Sigmoid colon (tissue), 7 donors: Measurements from ENCODE around the gene LYSMD4. TPM values are rescaled to one million over a fixed set of nuclear protein-coding genes. Genes with fewer than 3 reads are reported as not detected.
A peak's percentile ranks its signal among the peaks of the same experiment; 100 is the strongest.
"Not testable (repeated sequence)": the region's sequence is repeated elsewhere in the genome, so short reads cannot be mapped to it uniquely, and the experiment has no call there.

Experiments used
- DNase-seq: peaks from one replicate; pipeline ENCODE4 v3.0.0-alpha.2; 2019
- H3K27ac ChIP-seq, 4 donors: fragments of 200-600 bp; sonication (generic); one replicate each; pipeline ENCODE4 v1.5.1; 2016 to 2019; ENCODE audit warnings: mild to moderate bottlenecking in 1 of 4
- H3K27me3 ChIP-seq, 3 donors: fragments of 200-600 bp; sonication (generic); one replicate each; pipeline ENCODE4 v1.5.1; 2019; ENCODE audit warnings: mild to moderate bottlenecking in 1 of 3
- H3K36me3 ChIP-seq, 4 donors: fragments of 200-600 bp; sonication (generic); one replicate each; pipeline ENCODE4 v1.5.1; 2016 to 2019
- H3K4me1 ChIP-seq, 4 donors: fragments of 200-600 bp; sonication (generic); one replicate each; pipeline ENCODE4 v1.5.1; 2017 to 2019
- H3K4me3 ChIP-seq, 4 donors: fragments of 200-600 bp; sonication (generic); one replicate each; pipeline ENCODE4 v1.5.1; 2017 to 2019; ENCODE audit warnings: mild to moderate bottlenecking in 2 of 4, moderate library complexity in 1 of 4
- H3K9me3 ChIP-seq, 4 donors: fragments of 200-600 bp in 3 of 4; sonication (generic) in 3 of 4; one replicate each; pipeline versions ENCODE4 v1.5.1 to v1.6.1; 2013 to 2019
- EP300 ChIP-seq, 4 donors: sonication (generic); formaldehyde crosslinking; IDR thresholded peaks; one replicate each; pipeline ENCODE4 v1.6.1; 2017; ENCODE audit warnings: antibody characterized with exemption in 4 of 4
- POLR2A ChIP-seq, 2 donors: fragments of 450-650 bp; IDR thresholded peaks; one replicate each; pipeline ENCODE4 v1.6.1; 2016; ENCODE audit warnings: antibody characterized with exemption in 2 of 2, mild to moderate bottlenecking in 2 of 2, moderate library complexity in 2 of 2
- POLR2AphosphoS5 ChIP-seq, 4 donors: sonication (generic); formaldehyde crosslinking; IDR thresholded peaks; one replicate each; pipeline ENCODE4 v1.6.1; 2017; ENCODE audit warnings: antibody characterized with exemption in 4 of 4
- WGBS, 2 donors: extraction: QIAGEN DNeasy Blood & Tissue Kit; methylation state at CpG; one replicate each; pipeline ENCODE4 v1.1.7; 2013; 5-methylcytosine and 5-hydroxymethylcytosine counted together
- intact Hi-C: fragments of 100-400 bp; cut with DNase I; formaldehyde crosslinking; loops from one replicate; pipeline ENCODE4 v1.15.1; 2023
- polyA plus RNA-seq, 3 donors: library from polyadenylated mRNA; stranded (reverse); fragments of 200-250 nt; gene quantifications; one replicate each; pipeline ENCODE4 v1.2.3, GENCODE V29; 2013
- total RNA-seq, 4 donors: library from RNA; depleted of rRNA; stranded (reverse); fragments of >200 nt; gene quantifications; one replicate each; pipeline ENCODE4 v1.1.0, GENCODE V29; 2016
- TF ChIP-seq, protein P1 (sequence below), 4 experiments: fragments of 450-650 bp in 3 of 4; fragments of 200-600 bp in 1 of 4; IDR thresholded peaks; one replicate each; pipeline ENCODE4 v1.5.1; 2016 to 2019; ENCODE audit warnings: antibody characterized with exemption in 4 of 4, mild to moderate bottlenecking in 3 of 4, moderate library complexity in 2 of 4
- donor health status: healthy with polysubstance abuse.
- donor health status: Bipolar disorder and iron deficiency.
- donor health status: healthy.

LYSMD4 gene
- total and polyA plus RNA-seq, 7 donors: 5.1 to 15.3 (median 7.1) TPM

DNA sequence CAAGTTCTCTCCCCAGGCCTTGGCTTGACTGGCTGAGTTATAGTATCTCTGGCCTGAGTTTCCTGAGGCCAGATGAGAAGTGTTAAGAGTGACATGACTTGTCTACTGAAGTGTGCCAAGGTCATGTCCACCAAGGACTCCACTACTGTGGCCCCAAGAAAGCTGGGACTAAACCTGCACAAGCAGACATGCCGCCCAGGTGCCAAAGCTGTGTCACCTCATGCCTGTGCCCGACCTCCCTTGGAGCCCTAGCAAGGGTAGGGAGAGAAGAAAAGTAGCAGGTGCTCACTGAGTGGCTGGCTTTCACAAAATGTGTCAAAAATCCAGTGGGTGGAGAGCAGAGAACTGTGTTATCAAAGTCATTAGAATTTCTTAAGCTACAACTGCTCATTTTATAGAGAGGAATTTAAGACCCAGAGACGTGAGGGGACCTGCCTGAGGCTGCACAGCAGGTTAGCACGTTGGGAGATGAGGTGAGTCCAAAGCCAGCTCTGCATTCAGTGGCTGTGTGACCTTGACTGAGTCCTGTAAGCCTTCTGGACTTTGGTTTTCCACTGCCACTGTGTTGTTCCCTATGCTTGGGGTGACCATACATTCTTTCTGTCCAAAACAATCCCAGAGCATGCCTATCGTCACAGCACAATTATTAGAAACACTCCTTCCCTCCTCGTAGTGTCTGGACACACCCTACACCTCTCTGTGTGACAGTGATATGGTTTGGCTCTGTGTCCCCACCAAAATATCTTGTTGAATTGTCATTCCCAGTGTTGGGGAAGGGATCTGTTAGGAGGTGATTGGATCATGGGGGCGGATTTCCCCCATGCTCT is 5.0 kb upstream of the LYSMD4 start:
- DNase-seq: no peak
- Histone ChIP-seq H3K9me3 (no peaks in the 10 kb centered on the region), H3K27ac (no peak overlapping the region), H3K27me3 (no peaks in the 10 kb centered on the region), H3K4me3 (no peak overlapping the region), H3K36me3 (no peaks in the 10 kb centered on the region), H3K4me1 (peaks cover 0 to 4% (median 0%) of the 10 kb centered on the region in 4 donors)
- 82 to 90% methylated on average over 7 of the region's 7 CpGs for WGBS, 2 donors
- TF ChIP-seq POLR2AphosphoS5 (IDR thresholded peaks at IDR 0.05) (no peak), EP300 (IDR thresholded peaks at IDR 0.05) (no peak), POLR2A (IDR thresholded peaks at IDR 0.05) (no peak)
- TF ChIP-seq, protein P1, sequence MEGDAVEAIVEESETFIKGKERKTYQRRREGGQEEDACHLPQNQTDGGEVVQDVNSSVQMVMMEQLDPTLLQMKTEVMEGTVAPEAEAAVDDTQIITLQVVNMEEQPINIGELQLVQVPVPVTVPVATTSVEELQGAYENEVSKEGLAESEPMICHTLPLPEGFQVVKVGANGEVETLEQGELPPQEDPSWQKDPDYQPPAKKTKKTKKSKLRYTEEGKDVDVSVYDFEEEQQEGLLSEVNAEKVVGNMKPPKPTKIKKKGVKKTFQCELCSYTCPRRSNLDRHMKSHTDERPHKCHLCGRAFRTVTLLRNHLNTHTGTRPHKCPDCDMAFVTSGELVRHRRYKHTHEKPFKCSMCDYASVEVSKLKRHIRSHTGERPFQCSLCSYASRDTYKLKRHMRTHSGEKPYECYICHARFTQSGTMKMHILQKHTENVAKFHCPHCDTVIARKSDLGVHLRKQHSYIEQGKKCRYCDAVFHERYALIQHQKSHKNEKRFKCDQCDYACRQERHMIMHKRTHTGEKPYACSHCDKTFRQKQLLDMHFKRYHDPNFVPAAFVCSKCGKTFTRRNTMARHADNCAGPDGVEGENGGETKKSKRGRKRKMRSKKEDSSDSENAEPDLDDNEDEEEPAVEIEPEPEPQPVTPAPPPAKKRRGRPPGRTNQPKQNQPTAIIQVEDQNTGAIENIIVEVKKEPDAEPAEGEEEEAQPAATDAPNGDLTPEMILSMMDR (IDR thresholded peaks at IDR 0.05): no peak
- intact Hi-C loops: loop anchor here (10.0 kb wide), 1 partner anchor 463 kb away; no protein-coding TSS in a partner anchor

DNA sequence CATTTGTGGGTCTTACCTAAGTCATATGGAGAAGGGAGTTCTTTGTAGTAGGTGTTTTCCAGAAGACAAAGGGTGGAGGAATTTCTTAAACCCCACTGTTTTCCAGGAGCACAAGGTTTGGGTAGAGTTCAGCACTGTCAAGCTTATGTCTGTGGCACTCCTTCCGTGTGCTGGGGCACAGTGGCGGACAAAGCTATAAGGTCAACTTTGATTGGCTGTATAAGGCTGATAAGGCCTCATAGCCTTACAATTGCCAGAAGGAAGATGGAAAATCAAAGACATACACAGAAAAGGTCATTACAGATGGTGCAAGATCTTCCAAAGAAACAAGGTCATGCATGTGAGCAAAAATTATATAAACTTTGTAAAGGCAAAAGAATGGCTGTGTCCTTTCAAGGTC is 3.5 kb upstream of the LYSMD4 start:
- intact Hi-C loops: loop anchor here (10.0 kb wide), 1 partner anchor 462 kb away; no protein-coding TSS in a partner anchor
- WGBS, 2 donors: 86 to 87% methylated on average over 2 of the region's 2 CpGs
- TF ChIP-seq, protein P1 (IDR thresholded peaks at IDR 0.05): no peak
- TF ChIP-seq POLR2A (IDR thresholded peaks at IDR 0.05) (no peak), EP300 (IDR thresholded peaks at IDR 0.05) (no peak), POLR2AphosphoS5 (IDR thresholded peaks at IDR 0.05) (no peak)

DNA sequence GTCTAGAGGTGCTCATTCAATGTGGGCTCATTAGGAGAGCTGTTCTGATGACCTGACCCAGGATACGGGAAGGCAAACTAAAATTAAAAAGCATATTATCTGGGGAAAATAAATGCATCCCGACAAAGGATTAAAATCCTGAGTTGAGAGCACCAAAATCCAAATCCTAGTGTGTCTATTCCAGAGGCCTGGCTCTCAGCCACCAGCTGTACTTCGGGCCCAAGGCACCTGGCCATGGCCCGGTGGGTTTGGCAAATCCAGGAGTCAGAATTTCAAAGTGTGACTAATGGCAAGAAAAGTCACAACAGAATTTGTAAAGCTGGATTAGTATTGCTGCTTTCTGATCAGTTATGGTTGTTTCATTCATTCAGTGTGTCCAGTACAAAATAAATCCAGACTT is 2.6 kb upstream of the LYSMD4 start:
- TF ChIP-seq POLR2AphosphoS5 (IDR thresholded peaks at IDR 0.05) (no peak), POLR2A (IDR thresholded peaks at IDR 0.05) (no peak), EP300 (IDR thresholded peaks at IDR 0.05) (no peak)
- TF ChIP-seq, protein P1 (IDR thresholded peaks at IDR 0.05): no peak

More for the DNA sequence above, 3.5 kb upstream of the LYSMD4 start:
- Histone ChIP-seq H3K27ac (no peak overlapping the region), H3K9me3 (no peaks in the 10 kb centered on the region), H3K36me3 (no peaks in the 10 kb centered on the region), H3K4me3 (no peak overlapping the region), H3K27me3 (no peaks in the 10 kb centered on the region), H3K4me1 (peaks cover 0 to 14% (median 6%) of the 10 kb centered on the region in 4 donors)
- no peak for DNase-seq

DNA sequence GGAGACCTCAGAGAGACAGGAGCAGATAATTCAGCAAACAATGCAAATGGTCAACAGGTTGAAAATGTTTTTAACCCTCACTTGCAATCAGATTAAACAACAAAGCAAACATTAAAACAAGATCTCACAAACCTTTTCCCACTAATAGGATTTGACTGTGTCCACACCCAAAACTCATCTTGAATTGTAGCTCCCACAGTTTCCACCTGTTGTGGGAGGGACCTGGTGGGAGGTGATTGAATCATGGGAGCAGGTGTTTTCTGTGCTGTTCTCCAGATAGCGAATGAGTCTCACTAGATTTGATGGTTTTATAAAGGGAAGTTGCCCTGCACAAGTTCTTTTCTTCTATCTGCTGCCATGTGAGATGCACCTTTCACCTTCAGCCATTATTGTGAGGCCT is 1.3 kb upstream of the LYSMD4 start:
- H3K4me3 ChIP-seq: no peak overlapping the region
- WGBS, 2 donors: 20 to 80% methylated on average over 1 of the region's 1 CpG
- intact Hi-C loops: loop anchor here (10.0 kb wide), 1 partner anchor 460 kb away; no protein-coding TSS in a partner anchor
- no peaks in the 10 kb centered on the region for H3K36me3 ChIP-seq
- TF ChIP-seq, protein P1 (IDR thresholded peaks at IDR 0.05): no peak
- TF ChIP-seq EP300 (IDR thresholded peaks at IDR 0.05) (no peak), POLR2AphosphoS5 (IDR thresholded peaks at IDR 0.05) (no peak), POLR2A (IDR thresholded peaks at IDR 0.05) (no peak)
- no peak for DNase-seq
- no peak overlapping the region for H3K27ac ChIP-seq
- peaks cover 0 to 32% (median 19%) of the 10 kb centered on the region in 4 donors for H3K4me1 ChIP-seq
- H3K27me3 ChIP-seq: no peaks in the 10 kb centered on the region
- no peaks in the 10 kb centered on the region for H3K9me3 ChIP-seq

More for the DNA sequence above, 2.6 kb upstream of the LYSMD4 start:
- intact Hi-C loops: loop anchor here (10.0 kb wide), 1 partner anchor 461 kb away; no protein-coding TSS in a partner anchor
- WGBS, 2 donors: 92 to 95% methylated on average over 4 of the region's 4 CpGs
- no peak for DNase-seq
- Histone ChIP-seq H3K36me3 (no peaks in the 10 kb centered on the region), H3K4me3 (no peak overlapping the region), H3K27ac (no peak overlapping the region), H3K4me1 (peaks cover 0 to 23% (median 12%) of the 10 kb centered on the region in 4 donors), H3K27me3 (no peaks in the 10 kb centered on the region), H3K9me3 (no peaks in the 10 kb centered on the region)

DNA sequence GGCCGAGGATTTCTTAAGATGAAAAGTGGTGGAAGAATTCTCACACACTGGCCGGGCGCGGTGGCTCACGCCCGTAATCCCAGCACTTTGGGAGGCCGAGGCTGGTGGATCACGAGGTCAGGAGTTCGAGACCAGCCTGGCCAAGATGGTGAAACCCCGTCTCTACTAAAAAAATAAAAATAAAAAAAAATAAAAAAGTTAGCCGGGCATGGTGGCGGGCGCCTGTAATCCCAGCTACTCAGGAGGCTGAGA is 729 bp upstream of the LYSMD4 start:
- H3K27me3 ChIP-seq, DNase-seq, H3K9me3 ChIP-seq, H3K36me3 ChIP-seq: not testable (repeated sequence)
- Histone ChIP-seq H3K4me3 (peak overlapping the region; percentile 37 to 95 (median 90)), H3K4me1 (peaks cover 0 to 32% (median 20%) of the 10 kb centered on the region in 4 donors), H3K27ac (peak overlapping the region; percentile 87 to 95 (median 90))
- WGBS, 2 donors: 59 to 92% methylated on average over 13 of the region's 13 CpGs
- intact Hi-C loops: loop anchor here (10.0 kb wide), 1 partner anchor 459 kb away; no protein-coding TSS in a partner anchor
